HG02588 (cell line): Measurements from ENCODE around the gene GFAP.

Experiments used
- ATAC-seq: cut with Tn5 transposase; IDR thresholded peaks from one replicate; pipeline ENCODE4 v1.9.1; 2021; ENCODE audit warnings: mild to moderate bottlenecking, moderate library complexity; ENCODE audit not compliant: unreplicated experiment

The GFAP gene

GRCh38 chr17:44915862-44916780 lies 821 bp upstream of the GFAP start:
- no peak for ATAC-seq

DNA sequence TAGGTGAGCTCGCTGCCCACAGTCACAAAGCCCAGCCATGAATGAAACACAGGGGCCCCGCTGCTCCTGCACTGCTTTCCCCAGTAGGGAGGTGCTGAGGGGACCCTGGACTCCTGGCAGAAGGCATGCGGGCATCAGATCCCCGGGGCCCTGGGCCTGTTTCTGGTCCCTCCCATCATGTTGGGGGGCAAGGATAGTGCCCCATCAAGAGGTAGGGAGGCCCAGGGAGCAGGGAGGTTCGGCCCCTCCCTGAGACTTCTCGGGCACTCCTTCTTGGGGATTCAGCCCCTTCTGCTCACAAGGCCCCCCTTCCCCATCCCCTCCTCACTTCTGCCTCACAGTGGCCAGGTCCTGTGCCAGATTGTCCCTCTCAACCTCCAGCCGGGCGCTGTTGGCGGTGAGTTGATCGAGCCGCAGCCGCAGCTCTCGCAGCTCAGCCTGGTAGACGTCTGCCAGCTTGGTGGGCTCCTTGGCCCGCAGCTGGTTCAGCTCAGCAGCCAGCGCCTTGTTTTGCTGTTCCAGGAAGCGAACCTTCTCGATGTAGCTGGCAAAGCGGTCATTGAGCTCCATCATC lies 515 bp downstream of the GFAP start:
- ATAC-seq = no peak

GRCh38 chr17:44914148-44914547 lies 1.2 kb downstream of the GFAP start:
- ATAC-seq = no peak

DNA sequence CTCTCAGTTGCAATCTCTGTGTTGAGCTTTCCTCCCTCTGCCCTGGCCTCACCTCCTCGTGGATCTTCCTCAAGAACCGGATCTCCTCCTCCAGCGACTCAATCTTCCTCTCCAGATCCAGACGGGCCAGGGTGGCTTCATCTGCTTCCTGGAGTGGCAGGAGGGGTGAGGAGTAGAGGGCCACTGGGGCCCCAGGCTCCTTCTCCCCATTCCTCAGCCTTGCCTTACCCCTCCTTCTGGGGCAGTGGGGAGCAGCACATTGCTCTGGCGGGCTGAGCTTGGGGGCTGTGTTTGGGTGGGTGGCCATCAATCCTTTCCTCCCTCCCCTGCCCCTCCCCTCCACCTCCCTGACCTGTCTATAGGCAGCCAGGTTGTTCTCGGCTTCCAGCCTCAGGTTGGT lies 1.6 kb downstream of the GFAP start:
- ATAC-seq = no peak

DNA sequence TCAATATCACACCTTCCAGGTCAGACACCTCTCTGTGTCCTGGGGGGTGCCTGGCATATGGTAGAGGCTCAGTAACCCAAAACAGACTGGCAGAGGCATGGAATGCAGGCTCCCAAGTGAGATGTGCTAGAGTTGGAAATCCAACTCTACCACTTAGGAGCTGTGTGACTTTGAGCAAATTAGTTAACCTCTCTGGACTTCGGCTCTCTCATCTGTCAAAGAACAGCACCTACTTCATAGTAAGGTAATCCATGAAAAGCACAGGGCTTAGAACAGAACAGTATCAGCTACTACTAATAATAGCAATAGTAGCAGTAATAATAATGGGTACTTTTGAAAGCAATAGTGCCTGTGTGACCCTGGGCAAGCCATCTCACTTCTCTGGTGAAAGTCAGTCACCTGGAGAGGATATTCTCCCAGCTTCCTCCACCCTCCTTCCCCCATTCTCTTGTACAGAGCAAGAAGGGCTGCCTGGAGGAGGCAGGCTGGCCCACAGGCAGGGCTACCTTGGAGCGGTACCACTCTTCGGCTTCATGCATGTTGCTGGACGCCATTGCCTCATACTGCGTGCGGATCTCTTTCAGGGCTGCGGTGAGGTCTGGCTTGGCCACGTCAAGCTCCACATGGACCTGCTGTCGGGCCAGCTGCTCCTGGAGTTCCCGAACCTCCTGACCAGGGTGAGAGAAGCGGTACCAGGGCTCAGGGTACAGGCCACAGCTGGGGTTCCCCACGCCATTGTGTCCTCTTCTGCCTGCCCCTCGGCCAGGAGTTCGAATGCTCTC lies 2.3 kb downstream of the GFAP start:
- ATAC-seq = no peak

DNA sequence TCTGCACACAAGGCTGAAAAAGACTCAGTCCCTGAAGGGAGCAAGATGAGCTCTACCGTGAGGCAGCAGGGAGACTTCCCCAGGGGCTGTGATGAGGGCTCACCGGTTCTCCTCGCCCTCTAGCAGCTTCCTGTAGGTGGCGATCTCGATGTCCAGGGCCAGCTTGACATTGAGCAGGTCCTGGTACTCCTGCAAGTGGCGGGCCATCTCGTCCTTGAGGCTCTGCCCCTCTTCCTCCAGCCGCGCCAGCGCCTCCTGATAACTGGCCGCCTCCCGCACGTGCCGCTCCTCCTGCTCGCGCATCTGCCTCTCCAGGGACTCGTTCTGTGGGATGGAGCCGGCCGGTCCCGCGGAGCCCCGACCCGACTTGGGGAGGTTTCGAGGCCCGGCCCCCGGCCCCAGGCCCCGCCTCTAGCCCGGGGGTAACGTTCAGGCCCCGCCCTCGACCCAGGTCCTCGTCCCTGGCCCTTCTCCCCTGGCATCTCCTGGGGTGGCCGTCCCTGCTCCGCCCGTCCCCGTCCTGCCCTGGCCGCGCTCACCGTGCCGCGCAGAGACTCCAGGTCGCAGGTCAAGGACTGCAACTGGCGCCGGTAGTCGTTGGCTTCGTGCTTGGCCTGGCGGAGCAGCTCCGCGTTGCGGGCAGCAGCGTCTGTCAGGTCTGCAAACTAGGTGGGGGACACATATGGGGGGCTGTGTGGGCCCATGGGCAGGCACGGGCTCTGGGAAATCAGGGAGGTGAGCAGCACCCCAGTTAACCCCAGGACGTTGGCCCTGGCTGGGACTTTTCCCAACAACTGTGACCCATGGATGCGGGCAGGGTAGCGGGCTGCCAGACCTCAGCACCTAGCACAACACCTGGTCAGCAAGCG lies 3.9 kb downstream of the GFAP start:
- no peak for ATAC-seq

DNA sequence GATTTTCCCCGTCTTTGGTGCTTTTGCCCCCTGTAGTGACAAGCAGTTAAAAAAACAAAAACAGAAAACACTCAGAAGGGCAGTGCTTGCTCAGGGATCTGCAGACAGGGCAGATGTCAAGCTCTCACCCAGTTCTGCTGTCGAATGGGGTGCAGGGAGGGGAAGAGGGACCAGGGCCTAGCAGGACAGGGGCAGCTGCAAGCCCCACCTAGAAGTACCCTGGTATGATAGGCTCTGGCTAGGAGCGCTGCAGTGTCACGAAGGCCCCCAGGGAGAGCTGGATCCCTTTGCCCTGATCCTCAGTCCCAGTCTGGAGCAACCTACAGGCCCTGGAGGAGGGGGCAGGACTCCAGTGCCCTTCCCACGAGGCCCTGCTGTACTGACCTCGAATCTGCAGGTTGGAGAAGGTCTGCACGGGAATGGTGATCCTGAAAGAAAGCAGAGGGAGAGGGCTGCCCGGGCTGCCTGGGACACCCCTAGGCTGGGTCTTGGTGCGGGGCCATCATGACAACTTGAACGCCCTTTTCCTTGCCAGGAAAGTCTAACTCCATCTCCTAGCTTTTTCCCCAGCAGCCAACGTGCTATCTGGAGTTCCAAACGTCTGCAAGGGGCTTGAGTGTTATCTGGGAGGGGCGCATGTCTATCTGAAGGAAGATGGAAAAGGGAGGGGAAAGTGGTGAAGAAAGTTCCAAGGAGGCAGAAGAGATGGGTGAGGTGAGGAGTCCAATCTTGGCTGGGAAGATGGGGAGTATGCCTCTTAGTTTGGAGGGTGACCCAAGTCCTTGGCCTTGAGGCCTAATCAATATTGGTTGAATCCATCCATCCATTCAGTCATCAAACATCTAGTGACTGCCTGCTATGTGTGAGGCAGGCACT lies 4.8 kb downstream of the GFAP start:
- ATAC-seq = no peak

- no peak for ATAC-seq
Measured at GRCh38 chr17:44909681-44910144, 5.6 kb downstream of the GFAP start.

GRCh38 chr17:44908761-44909326 lies 6.5 kb downstream of the GFAP start:
- ATAC-seq = no peak

- no peak for ATAC-seq
Measured at GRCh38 chr17:44907729-44908470, 7.4 kb downstream of the GFAP start.

- ATAC-seq = no peak
Measured at GRCh38 chr17:44906763-44907728, 8.3 kb downstream of the GFAP start.

- no peak for ATAC-seq
Measured at GRCh38 chr17:44906010-44906646, 9.2 kb downstream of the GFAP start.

- ATAC-seq = no peak
Measured at GRCh38 chr17:44905006-44906000, 10.0 kb downstream of the GFAP start.

DNA sequence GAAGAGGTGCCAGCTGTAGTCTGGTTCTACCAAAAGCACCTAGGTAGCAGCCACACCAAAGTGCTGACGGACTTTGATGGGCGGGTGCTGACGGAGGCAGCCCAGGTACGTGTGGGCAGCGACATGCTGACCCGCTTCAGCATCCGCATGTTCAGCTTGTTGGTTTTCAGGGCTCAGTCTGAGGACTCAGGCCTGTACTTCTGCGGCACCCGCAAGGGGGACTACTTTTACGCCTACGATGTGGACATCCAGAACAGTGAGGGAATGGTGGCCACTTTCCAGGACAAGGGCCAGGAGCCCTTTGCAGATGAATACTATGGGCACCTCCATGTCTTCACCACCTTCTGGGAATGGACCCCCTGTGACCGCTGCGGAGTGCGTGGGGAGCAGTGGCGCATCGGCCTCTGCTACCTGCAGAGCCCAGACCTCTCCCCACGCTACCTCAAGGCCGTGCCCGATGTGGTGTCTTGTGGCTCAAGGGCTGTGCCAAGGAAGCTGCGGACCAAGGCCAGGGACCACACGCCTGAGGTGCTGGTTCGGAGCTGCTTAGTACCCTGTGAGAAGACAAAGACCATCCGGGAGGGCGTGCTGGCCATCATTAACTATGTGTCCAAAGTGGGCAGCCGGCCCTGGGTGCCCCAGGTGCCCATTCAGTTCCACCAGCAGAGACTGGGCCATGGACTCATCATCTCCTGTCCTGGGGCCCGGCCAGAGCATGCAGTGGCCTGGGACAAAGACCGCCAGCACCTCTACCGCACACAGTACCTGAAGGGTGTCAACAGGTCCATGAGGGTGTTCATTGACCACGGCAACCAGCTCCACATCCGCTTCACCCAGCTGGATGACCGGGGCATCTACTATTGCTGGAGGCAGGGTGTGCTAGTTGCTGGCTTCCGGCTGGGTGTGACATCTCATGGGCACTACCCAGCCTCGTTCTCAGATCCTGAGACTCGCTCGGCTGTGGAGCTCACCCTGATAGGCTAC lies 11.0 kb downstream of the GFAP start:
- ATAC-seq = no peak
